Upper lobe of right lung (tissue), 1 donor: Measurements from ENCODE around the gene SLFN14. TPM values are rescaled to one million over a fixed set of nuclear protein-coding genes. Genes with fewer than 3 reads are reported as not detected.
A peak's percentile ranks its signal among the peaks of the same experiment; 100 is the strongest.

ENCODE experiments used
- ATAC-seq: fragments of 200-7000 bp; cut with Tn5 transposase; one replicate; pipeline ENCODE4 v1.9.1; 2020; ENCODE audit warnings: mild to moderate bottlenecking, moderate library complexity
- DNase-seq: peaks from one replicate; pipeline ENCODE4 v3.0.0-alpha.2; 2020
- H3K27ac ChIP-seq: fragments of 200-600 bp; one replicate; pipeline ENCODE4 v1.8.0; 2022
- H3K27me3 ChIP-seq: fragments of 200-600 bp; one replicate; pipeline ENCODE4 v1.8.0; 2022; ENCODE audit warnings: mild to moderate bottlenecking
- H3K36me3 ChIP-seq: fragments of 200-600 bp; one replicate; pipeline ENCODE4 v1.8.0; 2022
- H3K4me1 ChIP-seq: fragments of 200-600 bp; one replicate; pipeline ENCODE4 v1.8.0; 2022
- H3K4me3 ChIP-seq: fragments of 200-600 bp; one replicate; pipeline ENCODE4 v1.8.0; 2022; ENCODE audit warnings: mild to moderate bottlenecking
- H3K9me3 ChIP-seq: fragments of 200-600 bp; one replicate; pipeline ENCODE4 v1.8.0; 2022
- intact Hi-C: fragments of 100-400 bp; cut with DNase I; formaldehyde crosslinking; loops from one replicate; pipeline ENCODE4 v1.11.0; 2022
- total RNA-seq: library from RNA; stranded (reverse); fragmentation: NEBNext Ultra II Directional; extraction: Animal tissue kit (Norgen Biotek cat#: 25700); gene quantifications from one replicate; pipeline ENCODE4 v1.2.1, GENCODE V29; 2021
- TF ChIP-seq, protein P1 (sequence below): fragments of 200-600 bp; IDR thresholded peaks from one replicate; pipeline ENCODE4 v1.8.0; 2022; ENCODE audit warnings: antibody characterized with exemption
- donor health status: DM: no; HTN: yes; CAD: no; lungs with severe emphysema.

The SLFN14 gene
- total RNA-seq, 1 donor from 2014 or later, result not detected

DNA sequence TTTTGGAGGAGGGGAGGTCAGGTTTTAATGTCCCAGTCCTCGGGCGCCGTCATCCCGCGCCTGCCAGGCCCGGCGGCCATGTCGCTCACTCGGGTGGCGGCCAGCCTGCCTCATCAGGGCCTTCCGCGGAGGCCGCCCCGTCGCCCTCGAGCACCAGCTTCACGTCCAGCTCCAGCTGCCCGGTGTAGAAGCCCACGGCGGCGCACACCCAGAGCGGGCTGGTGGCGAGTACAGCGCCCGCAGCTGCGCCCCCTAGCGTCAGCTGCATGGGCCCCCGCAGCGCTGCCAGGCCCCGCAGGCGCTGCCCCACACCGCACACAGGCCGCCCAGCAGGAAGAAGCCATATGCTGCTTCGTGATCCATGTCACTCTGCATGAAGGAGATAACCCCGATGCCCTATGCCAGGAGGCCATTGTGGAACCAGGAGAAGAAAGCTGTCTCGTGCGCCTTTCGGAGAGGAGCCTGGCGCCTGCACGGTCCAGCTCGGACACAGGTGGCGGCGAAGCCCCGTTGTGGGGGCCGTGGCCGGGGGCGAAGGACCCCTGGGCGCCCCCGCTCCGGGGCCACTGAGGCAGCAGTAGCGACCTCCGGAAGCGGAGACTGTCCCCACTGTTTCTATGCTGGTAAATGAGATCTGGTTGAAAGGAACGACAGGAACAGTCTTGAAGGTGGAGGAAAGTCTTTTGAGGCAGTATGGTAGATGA, 36.1 kb upstream of the SLFN14 start:
- H3K27me3 ChIP-seq, result no peaks in the 10 kb centered on the region
- H3K4me1 ChIP-seq, result no peaks in the 10 kb centered on the region
- no peak overlapping the region for H3K27ac ChIP-seq
- no peaks in the 10 kb centered on the region for H3K9me3 ChIP-seq
- TF ChIP-seq, protein P1, sequence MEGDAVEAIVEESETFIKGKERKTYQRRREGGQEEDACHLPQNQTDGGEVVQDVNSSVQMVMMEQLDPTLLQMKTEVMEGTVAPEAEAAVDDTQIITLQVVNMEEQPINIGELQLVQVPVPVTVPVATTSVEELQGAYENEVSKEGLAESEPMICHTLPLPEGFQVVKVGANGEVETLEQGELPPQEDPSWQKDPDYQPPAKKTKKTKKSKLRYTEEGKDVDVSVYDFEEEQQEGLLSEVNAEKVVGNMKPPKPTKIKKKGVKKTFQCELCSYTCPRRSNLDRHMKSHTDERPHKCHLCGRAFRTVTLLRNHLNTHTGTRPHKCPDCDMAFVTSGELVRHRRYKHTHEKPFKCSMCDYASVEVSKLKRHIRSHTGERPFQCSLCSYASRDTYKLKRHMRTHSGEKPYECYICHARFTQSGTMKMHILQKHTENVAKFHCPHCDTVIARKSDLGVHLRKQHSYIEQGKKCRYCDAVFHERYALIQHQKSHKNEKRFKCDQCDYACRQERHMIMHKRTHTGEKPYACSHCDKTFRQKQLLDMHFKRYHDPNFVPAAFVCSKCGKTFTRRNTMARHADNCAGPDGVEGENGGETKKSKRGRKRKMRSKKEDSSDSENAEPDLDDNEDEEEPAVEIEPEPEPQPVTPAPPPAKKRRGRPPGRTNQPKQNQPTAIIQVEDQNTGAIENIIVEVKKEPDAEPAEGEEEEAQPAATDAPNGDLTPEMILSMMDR, result no peak
- peaks cover 75% of the 10 kb centered on the region for H3K36me3 ChIP-seq
- DNase-seq, result no peak
- intact Hi-C loops, result no loop called here
- ATAC-seq, result peak; percentile 46
- no peak overlapping the region for H3K4me3 ChIP-seq

GRCh38 chr17:35596072-35596471, 35.5 kb upstream of the SLFN14 start:
- TF ChIP-seq, protein P1, result no peak
- no peaks in the 10 kb centered on the region for H3K9me3 ChIP-seq
- no peak overlapping the region for H3K4me3 ChIP-seq
- no peaks in the 10 kb centered on the region for H3K27me3 ChIP-seq
- ATAC-seq (peak; percentile 62), DNase-seq (no peak)
- peaks cover 69% of the 10 kb centered on the region for H3K36me3 ChIP-seq
- intact Hi-C loops, result no loop called here
- no peaks in the 10 kb centered on the region for H3K4me1 ChIP-seq
- no peak overlapping the region for H3K27ac ChIP-seq

DNA sequence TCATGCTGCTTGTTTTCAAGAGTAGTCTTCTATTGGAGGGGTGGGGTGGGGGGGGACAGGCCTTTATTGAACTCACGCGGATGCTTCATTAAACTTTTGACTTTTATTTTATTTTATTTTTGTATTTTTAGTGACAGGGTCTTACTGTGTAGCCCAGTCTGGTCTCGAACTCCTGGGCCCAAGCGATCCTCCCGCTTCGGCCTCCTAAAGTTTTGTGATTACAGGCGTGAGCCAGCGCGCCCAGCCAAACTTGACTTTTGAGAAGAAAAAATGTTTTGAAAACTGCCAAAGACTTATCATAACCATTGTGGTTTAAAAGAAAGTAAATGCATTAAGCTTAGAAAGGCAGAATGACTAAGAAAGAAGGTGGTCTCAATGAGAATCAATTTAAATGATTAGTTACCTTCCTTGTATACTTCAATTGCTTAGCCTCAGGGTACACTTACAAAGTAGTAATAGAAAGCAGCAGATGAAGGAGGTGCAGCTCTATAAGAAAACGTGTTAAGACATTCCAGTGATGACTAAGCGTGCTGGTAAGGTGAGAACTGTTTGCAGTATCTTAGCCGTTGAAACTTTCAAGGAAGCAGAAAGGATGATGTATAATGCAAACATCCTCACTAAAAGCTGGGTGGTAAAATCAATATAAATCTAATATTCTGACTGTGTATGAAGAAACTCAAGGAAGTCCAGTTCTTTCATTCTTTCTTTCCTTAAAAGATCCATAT, 27.7 kb upstream of the SLFN14 start:
- DNase-seq (no peak), ATAC-seq (peak; percentile 53)
- H3K36me3 ChIP-seq, result no peaks in the 10 kb centered on the region
- no peaks in the 10 kb centered on the region for H3K9me3 ChIP-seq
- H3K27me3 ChIP-seq, result no peaks in the 10 kb centered on the region
- H3K27ac ChIP-seq, result peak overlapping the region; percentile 97
- intact Hi-C loops, result no loop called here
- peak overlapping the region; percentile 95 for H3K4me3 ChIP-seq
- H3K4me1 ChIP-seq, result peaks cover 26% of the 10 kb centered on the region
- TF ChIP-seq, protein P1, result no peak

GRCh38 chr17:35587074-35587961, 26.7 kb upstream of the SLFN14 start, which contains the start of gene AP2B1:
Gene AP2B1, plus strand, starts transcription at chr17:35587322. Its CDS starts 6,709 bp downstream, at chr17:35594031.
- Histone ChIP-seq H3K27ac (peak within 1 kb of the TSS; percentile 97), H3K4me1 (peaks cover 26% of the 10 kb centered on the region), H3K27me3 (no peaks in the 10 kb centered on the region), H3K4me3 (peak within 1 kb of the TSS; percentile 95), H3K9me3 (no peaks in the 10 kb centered on the region), H3K36me3 (no peaks in the 10 kb centered on the region)
- TF ChIP-seq, protein P1, result no peak
- intact Hi-C loops, result no loop called here
- ATAC-seq (peak; percentile 96), DNase-seq (peak; percentile 94)

GRCh38 chr17:35586569-35587073, 26.0 kb upstream of the SLFN14 start:
- intact Hi-C loops, result no loop called here
- peak overlapping the region; percentile 97 for H3K27ac ChIP-seq
- ATAC-seq (peak; percentile 3), DNase-seq (no peak)
- peaks cover 26% of the 10 kb centered on the region for H3K4me1 ChIP-seq
- H3K4me3 ChIP-seq, result peak overlapping the region; percentile 95
- H3K27me3 ChIP-seq, result no peaks in the 10 kb centered on the region
- TF ChIP-seq, protein P1, result no peak
- H3K9me3 ChIP-seq, result no peaks in the 10 kb centered on the region
- no peaks in the 10 kb centered on the region for H3K36me3 ChIP-seq
